ENCODE data around the gene LTBP1.

LTBP1 gene

GRCh38 chr2:33083699-33084387 lies 137.1 kb downstream of the LTBP1 start:
- H3K36me3 ChIP-seq (ENCODE audit: control insufficient read depth, low read length), result peaks cover 57% of the 10 kb centered on the region
- TF ChIP-seq EZH2phosphoT487 (IDR thresholded peaks at IDR 0.05; ENCODE audit: borderline replicate concordance, low read length), result no peak
- no peak for TF ChIP-seq CTCF (IDR thresholded peaks at IDR 0.05; ENCODE audit: low read depth, low read length, poor library complexity, severe bottlenecking)
- H3K9me3 ChIP-seq (ENCODE audit: control insufficient read depth, insufficient read depth, low read length), result no peaks in the 10 kb centered on the region
- H3K27ac ChIP-seq (ENCODE audit: low read depth, low read length), result peak overlapping the region; percentile 99
- H3K4me1 ChIP-seq (ENCODE audit: control insufficient read depth, low read length), result peaks cover 87% of the 10 kb centered on the region
- H4K20me1 ChIP-seq (ENCODE audit: control insufficient read depth, insufficient read depth, low read depth, low read length), result no peaks in the 10 kb centered on the region
- H3F3A ChIP-seq (ENCODE audit: control insufficient read depth, insufficient read depth), result peaks cover 54% of the 10 kb centered on the region
- peaks cover 68% of the 10 kb centered on the region for H3K79me2 ChIP-seq (ENCODE audit: control insufficient read depth, low read length)
- no peaks in the 10 kb centered on the region for H3K9me2 ChIP-seq (replicated peaks; ENCODE audit: control insufficient read depth, low read length)
- no peaks in the 10 kb centered on the region for H3K27me3 ChIP-seq (ENCODE audit: control insufficient read depth, low read length)
- peak overlapping the region; percentile 88 for H3K4me2 ChIP-seq (ENCODE audit: low read length)
- H3K4me3 ChIP-seq (ENCODE audit: low read length), result peak overlapping the region; percentile 62

DNA sequence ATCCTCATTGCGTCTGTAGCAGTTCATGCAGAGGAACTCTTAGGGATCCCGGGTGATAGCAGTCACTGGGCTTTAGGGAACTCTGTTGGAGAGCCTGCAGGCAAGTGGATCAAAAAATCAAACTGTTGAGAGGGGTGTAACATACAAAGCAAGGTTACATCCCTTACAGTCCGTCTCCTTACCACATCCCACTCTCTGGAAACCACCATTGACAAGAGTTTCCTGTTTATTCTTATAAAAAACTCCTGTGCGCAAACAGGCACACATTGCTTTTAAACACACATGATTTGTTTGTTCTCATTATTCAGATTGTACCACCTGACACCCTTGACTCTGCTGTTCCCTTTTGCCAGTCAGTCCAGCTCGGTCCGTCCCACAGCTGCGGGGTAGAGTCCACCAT lies 137.7 kb downstream of the LTBP1 start:
- no peaks in the 10 kb centered on the region for H3K27me3 ChIP-seq (ENCODE audit: control insufficient read depth, low read length)
- H3F3A ChIP-seq (ENCODE audit: control insufficient read depth, insufficient read depth), result peaks cover 54% of the 10 kb centered on the region
- no peak for TF ChIP-seq EZH2phosphoT487 (IDR thresholded peaks at IDR 0.05; ENCODE audit: borderline replicate concordance, low read length)
- no peak for TF ChIP-seq CTCF (IDR thresholded peaks at IDR 0.05; ENCODE audit: low read depth, low read length, poor library complexity, severe bottlenecking)
- H3K4me3 ChIP-seq (ENCODE audit: low read length), result peak overlapping the region; percentile 62
- peaks cover 66% of the 10 kb centered on the region for H3K79me2 ChIP-seq (ENCODE audit: control insufficient read depth, low read length)
- peaks cover 81% of the 10 kb centered on the region for H3K4me1 ChIP-seq (ENCODE audit: control insufficient read depth, low read length)
- H3K27ac ChIP-seq (ENCODE audit: low read depth, low read length), result peak overlapping the region; percentile 99
- H3K4me2 ChIP-seq (ENCODE audit: low read length), result peak overlapping the region; percentile 88
- H3K9me3 ChIP-seq (ENCODE audit: control insufficient read depth, insufficient read depth, low read length), result no peaks in the 10 kb centered on the region
- H3K9me2 ChIP-seq (replicated peaks; ENCODE audit: control insufficient read depth, low read length), result no peaks in the 10 kb centered on the region
- peaks cover 51% of the 10 kb centered on the region for H3K36me3 ChIP-seq (ENCODE audit: control insufficient read depth, low read length)
- H4K20me1 ChIP-seq (ENCODE audit: control insufficient read depth, insufficient read depth, low read depth, low read length), result no peaks in the 10 kb centered on the region

- Histone ChIP-seq H4K20me1 (ENCODE audit: control insufficient read depth, insufficient read depth, low read depth, low read length) (no peaks in the 10 kb centered on the region), H3F3A (ENCODE audit: control insufficient read depth, insufficient read depth) (peaks cover 47% of the 10 kb centered on the region), H3K9me2 (replicated peaks; ENCODE audit: control insufficient read depth, low read length) (no peaks in the 10 kb centered on the region), H3K27ac (ENCODE audit: low read depth, low read length) (peak overlapping the region; percentile 99), H3K4me2 (ENCODE audit: low read length) (peak overlapping the region; percentile 88), H3K27me3 (ENCODE audit: control insufficient read depth, low read length) (no peaks in the 10 kb centered on the region), H3K36me3 (ENCODE audit: control insufficient read depth, low read length) (peaks cover 53% of the 10 kb centered on the region), H3K9me3 (ENCODE audit: control insufficient read depth, insufficient read depth, low read length) (no peaks in the 10 kb centered on the region), H3K4me1 (ENCODE audit: control insufficient read depth, low read length) (peaks cover 72% of the 10 kb centered on the region), H3K4me3 (ENCODE audit: low read length) (peak overlapping the region; percentile 62), H3K79me2 (ENCODE audit: control insufficient read depth, low read length) (peaks cover 65% of the 10 kb centered on the region)
- TF ChIP-seq CTCF (IDR thresholded peaks at IDR 0.05; ENCODE audit: low read depth, low read length, poor library complexity, severe bottlenecking) (no peak), EZH2phosphoT487 (IDR thresholded peaks at IDR 0.05; ENCODE audit: borderline replicate concordance, low read length) (no peak)
Observed at GRCh38 chr2:33085646-33086045, 138.9 kb downstream of the LTBP1 start.

Measured in DOHH2 (cell line).